Measurements from ENCODE around the gene SKAP1.

The SKAP1 gene

DNA sequence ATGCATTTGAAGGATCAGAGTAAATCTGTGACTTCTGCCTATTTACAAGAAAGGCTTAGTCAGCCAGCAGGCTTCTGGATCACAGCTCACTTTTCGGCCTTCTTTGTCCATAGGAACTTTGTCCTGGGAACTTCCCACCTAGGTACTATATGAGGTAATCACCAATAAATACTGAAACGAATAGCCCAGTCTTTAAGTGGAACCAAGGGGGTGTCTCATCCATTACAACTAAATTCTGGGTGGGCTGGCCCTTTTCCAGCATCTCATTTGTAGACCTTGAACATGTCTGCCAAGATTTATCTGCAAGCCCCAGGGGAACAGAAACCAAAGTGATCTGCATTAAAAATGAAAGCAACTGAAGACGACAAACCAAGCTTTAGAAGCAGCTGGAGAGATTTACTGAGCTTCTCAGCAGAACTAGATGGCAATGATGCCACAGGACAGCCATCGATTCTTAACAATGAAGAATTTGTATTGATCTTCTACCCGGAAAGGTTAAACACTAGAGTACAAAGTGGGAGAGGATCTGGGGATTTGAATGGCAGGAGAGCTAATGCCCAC lies 267.0 kb downstream of the SKAP1 start:
- DNase-seq = no peak

DNA sequence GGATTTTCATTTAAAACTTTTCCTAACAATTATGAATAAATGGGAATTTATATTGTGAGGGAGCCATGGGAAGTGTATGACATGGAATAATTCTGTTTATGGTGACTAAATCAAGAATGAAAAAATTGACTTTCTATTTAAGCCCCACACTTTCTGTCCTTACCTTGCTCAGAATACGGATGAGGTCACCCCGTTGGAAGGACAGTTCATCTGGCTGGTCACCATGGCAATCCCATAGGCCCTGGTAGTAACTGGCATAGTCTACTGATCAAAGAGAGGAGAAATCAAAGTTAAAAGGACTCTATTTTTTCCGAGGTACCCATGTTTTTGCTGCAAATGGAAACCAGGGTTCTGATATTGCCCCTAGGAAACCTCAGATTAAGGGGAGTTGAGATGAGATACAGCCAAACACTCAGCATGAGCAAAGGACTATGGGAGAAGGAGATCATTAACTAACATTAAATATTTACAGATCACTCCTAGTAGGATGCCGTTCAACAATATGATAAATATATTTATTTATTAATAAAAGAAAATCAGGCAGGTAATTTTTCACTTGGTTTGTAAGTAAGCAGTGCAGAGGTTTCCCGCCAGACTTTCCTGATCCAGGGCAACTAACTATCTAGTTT lies 267.6 kb downstream of the SKAP1 start:
- DNase-seq = no peak

GRCh38 chr17:48161127-48161905 lies 268.7 kb downstream of the SKAP1 start:
- no peak for DNase-seq

- no peak for DNase-seq
Observed at GRCh38 chr17:48160177-48161081, 269.6 kb downstream of the SKAP1 start.

GRCh38 chr17:48159232-48159631 lies 270.8 kb downstream of the SKAP1 start:
- DNase-seq = no peak

DNA sequence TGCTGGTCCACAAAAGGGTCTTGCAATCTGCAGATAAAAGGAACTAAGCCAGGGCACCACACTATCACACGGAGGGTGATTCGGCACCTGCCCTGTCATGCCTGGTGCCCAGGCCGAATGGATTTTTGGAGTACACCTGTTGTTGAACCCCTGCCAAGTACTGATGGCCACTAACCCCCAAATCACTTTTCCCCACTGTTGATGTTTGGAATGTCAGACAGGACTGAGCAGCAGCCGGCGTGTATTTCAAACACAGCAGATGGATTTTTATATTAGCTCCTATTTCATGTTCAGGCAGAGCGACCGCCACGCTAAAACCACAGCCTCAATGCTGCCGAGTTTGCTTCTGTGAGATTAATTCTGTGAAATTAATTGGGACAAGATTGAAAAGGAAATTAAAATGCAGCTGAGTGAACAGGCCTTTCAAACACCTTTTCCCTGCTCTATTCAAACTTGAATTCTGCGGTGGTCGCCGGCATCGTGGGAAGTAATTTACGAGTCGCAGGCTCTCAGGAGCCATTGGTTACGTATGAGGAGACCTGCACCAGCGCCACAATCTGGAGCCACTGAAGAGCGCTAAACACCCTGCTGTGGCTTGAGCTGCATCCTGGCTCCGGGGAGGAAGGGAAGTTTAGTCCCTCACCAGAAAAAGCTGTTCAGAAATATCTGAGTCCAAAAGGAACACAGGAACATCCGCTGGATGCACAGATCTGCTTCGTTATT lies 274.0 kb downstream of the SKAP1 start:
- DNase-seq = no peak

GRCh38 chr17:48153691-48154358 lies 276.2 kb downstream of the SKAP1 start:
- no peak for DNase-seq

DNA sequence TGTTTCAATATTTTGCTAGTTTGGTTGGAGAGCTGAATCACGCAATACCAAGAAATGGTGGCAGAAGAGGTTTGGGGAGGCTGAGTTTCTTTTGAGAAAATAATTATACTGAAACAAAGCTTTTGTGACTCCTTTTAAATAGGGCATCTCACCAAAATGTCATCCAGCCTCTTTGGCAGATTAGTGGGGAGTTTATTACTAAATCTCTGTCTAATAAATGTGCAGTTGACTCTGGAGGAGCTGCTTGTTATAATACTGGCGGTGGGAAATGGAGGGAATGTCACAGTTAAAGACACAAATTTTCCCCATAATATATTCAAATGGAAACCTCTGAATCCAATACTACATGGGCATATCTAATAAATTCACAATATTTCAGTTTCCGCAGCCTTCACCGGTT lies 277.7 kb downstream of the SKAP1 start:
- DNase-seq = no peak

DNA sequence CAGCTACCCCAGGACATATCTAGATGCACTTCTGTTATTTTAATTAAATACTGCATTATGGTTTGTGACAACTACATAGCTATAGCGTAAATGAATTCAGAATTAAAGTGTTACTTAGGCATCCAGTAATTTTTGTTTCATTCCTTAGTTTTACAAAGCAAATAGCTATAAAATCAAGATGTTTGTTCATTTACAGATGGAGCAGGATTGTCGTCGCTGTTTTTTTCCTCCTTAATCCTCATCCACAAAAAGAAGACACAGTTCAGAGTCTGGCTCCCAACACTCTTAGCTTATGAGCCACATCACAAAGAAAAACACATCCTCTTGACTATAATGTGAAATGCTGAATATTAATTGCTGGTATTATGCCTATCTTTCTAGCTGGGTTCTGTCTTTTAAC lies 278.8 kb downstream of the SKAP1 start:
- DNase-seq = no peak

- no peak for DNase-seq
Observed at GRCh38 chr17:48150597-48151001, 279.4 kb downstream of the SKAP1 start.

- no peak for DNase-seq
Observed at GRCh38 chr17:48149787-48150463, 280.1 kb downstream of the SKAP1 start.

DNA sequence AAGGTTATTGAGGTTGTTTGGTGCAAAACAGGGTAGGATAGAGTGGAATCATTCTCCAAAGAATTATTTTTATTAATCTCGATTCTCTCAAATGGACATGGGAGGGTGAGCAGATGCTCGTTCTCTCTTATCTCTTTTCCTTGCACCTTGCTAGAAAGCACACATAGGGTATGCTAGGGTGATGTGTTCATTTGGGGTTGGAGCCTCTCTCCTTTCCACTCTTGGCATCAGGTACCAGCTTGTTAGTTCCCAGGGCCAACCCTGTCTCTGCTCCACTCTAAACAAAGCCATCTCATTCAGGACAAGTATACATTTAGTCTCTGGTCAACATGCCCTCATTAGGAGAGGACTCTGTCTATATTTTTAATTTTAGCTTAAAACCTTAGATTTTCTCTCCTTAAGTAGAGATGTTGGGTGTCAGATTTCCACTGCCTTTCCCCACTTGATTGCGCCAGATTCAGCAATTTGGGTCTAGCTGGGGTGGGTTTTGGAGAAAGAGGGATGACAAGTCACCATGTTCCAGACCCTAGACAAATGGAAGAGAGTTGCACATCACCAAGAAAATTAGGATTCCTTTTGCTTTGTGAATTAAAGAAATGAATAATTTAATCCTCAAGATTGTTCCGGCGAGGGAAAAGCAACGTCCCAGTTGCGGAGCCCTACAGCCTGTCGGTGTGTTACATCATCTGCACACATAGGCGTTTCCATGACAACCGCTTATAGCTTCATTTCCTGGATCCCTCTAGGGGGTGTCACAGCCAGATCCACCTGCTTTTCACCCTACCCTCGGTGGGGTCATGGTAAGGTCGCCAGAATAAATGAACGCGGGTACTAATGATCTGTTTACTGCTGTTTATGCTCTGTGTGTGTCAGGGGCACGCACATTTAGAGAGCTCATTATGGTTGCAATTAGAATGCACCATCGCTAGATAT lies 280.9 kb downstream of the SKAP1 start:
- DNase-seq = no peak

- DNase-seq = no peak
Observed at GRCh38 chr17:48148029-48148770, 281.8 kb downstream of the SKAP1 start.

DNA sequence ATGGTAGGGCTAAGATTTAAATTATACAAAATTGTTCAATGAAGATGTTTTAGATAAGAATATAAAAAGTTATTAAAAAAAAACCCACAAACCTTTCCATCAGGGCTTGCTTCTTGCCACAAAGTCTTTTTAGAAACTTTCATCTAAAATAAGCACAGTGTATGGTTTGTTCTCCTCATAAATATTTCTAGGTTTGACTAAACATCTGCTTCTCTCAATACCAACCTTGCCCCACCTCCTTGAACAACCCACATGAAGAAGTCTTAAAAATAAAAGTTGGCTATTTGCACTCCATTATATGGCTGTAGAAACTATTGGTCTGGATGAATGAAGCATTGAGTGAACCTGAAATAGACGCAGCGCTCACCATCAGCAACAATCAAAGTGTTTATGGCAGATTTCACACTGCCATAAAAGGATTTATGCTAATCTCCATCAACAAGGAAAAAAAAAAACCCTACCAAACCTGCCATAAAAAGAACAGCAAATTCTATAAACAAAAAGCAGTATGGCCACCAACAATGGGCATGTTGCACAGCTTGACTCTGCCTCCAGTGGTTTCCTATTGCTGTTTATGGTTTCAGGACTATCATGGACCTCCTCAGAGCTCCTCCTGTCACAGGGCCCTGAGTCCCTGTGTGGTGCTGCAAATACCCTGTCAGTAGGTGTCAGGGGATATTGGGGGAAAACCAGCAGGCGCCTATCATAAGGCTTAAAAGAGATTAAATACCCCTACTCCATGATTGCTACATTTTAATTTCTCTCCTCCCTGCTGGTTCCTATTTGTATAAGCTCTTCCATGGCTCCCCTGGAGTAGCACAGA lies 284.8 kb downstream of the SKAP1 start:
- DNase-seq = no peak

DNA sequence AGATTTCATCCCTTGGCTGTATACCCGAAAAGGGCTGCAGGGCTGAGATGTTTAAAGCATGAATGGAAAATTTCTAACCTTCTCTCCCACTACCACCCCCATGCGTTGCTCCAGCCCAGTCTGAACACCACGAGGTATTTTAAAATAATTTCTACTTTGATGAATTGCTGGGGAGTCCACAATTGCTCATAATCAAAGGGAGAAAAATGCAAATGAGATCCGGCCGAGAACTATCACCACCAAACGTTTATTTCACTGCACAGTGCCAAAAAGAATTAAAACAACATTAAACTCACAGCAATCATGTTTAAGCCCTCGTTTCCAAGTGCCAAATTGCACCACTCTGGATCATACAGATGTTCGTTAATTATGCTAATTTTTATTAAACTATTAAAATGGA lies 285.8 kb downstream of the SKAP1 start:
- DNase-seq = no peak

DNA sequence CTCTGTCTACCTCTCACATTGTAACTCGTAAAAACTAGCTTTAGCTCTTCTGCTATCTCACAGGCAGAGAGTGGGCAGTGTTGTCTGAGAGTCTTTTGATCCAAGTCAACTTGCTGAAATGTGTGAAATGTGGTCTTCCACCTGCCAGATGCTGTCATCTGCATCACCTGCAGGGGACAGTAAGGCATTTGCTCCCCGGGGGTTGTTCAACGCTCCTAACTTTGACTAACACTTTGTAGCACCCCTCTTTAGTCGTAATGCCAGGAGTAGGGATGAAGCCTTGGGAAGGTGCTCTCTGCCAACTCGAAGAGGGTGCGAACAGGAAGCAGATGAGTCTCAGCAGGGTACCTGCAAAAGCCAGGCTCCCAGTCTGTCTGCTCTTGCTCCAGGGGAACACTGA lies 286.4 kb downstream of the SKAP1 start:
- no peak for DNase-seq

DNA sequence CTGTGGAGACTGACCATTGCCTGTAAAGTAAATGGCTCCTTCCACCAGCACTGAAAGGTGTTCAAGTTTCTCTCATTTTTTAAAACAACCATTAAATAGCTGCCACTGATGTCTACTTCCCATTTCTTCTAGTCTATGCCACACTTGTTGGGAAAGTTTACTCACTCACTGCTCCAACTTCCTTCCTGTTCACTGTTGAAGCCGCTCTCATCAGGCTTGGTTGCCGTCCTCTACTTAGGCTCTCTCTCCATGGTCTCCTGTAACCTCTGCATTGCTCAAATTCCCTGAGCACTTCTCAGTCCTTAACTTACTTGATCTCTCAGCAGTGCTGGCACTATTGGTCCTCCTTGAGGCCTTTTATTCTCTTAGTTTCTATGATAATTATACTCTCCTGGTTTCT lies 290.1 kb downstream of the SKAP1 start:
- DNase-seq = no peak

DNA sequence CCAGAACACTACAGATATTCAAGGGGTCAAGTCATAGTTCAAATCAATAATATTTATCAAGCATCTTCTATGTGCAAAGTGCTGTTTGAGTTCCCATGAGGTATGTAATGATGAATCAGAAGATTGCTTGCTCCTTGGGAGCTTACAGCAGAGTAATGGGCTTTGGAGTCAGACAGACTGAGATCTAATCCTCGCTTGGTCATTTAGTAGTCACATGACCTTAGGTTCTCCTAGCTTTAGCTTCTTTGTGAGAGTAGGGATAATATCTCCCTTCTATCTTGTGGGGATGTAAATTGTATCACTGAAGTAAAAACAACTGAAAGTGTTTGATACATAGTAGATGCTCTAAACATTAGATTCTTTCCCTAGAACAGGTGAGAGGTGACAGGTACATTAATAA lies 292.4 kb downstream of the SKAP1 start:
- DNase-seq = no peak
